HL-60/S4 (cell line): ENCODE data around the gene ZFAND2B.
"Not testable (repeated sequence)": the region's sequence is repeated elsewhere in the genome, so short reads cannot be mapped to it uniquely, and the experiment has no call there.

Experiments used
- in situ Hi-C: fragments of 300-500 bp; cut with MboI; formaldehyde crosslinking; loops from 2 replicates; pipeline ENCODE4 v1.14.3; 2022; ENCODE audit warnings: low sequenced_read_pairs

Gene ZFAND2B

GRCh38 chr2:219247678-219248642, 41.4 kb downstream of the ZFAND2B start:
- in situ Hi-C loops: no loop called here

GRCh38 chr2:219248845-219249202, 42.2 kb downstream of the ZFAND2B start:
- in situ Hi-C loops: no loop called here

GRCh38 chr2:219249203-219249980, 42.8 kb downstream of the ZFAND2B start:
- in situ Hi-C loops: no loop called here

GRCh38 chr2:219250049-219250781, 43.6 kb downstream of the ZFAND2B start:
- in situ Hi-C loops: no loop called here

GRCh38 chr2:219251656-219252055, 45.1 kb downstream of the ZFAND2B start:
- in situ Hi-C loops: no loop called here

- in situ Hi-C loops: no loop called here
Observed at GRCh38 chr2:219252084-219252483, 45.5 kb downstream of the ZFAND2B start.

- in situ Hi-C loops: no loop called here
Observed at GRCh38 chr2:219252570-219252899, 46.0 kb downstream of the ZFAND2B start.

GRCh38 chr2:219252900-219253752, 46.5 kb downstream of the ZFAND2B start, which contains the start of gene TUBA4B:
TUBA4B (plus strand) TSS chr2:219253243; CDS start chr2:219253408, 165 bp downstream.
- in situ Hi-C loops: no loop called here

GRCh38 chr2:219253753-219254589, 47.4 kb downstream of the ZFAND2B start, which contains the start of gene TUBA4A:
TUBA4A (minus strand) TSS chr2:219253918; CDS start chr2:219253858, 60 bp downstream.
- in situ Hi-C loops: no loop called here

- in situ Hi-C loops: no loop called here
Observed at GRCh38 chr2:219254590-219255201, 48.1 kb downstream of the ZFAND2B start.

GRCh38 chr2:219258942-219259341, 52.4 kb downstream of the ZFAND2B start:
- in situ Hi-C loops: not testable (repeated sequence)
